PC-9 (cell line): ENCODE data around the gene COX4I2.

Experiments used
- CTCF ChIP-seq: fragments of 200-600 bp; sonication (generic); conservative IDR thresholded peaks from 2 replicates; pipeline ENCODE4 v1.6.1; 2017; ENCODE audit warnings: mixed run types, antibody characterized with exemption, mild to moderate bottlenecking, moderate library complexity
- EZH2 ChIP-seq: fragments of 200-600 bp; sonication (generic); IDR thresholded peaks from 2 replicates; pipeline ENCODE4 v1.8.0; 2017; ENCODE audit warnings: antibody characterized with exemption, low read depth

GRCh38 chr20:31594002-31594557 is 43.6 kb upstream of the COX4I2 start:
- TF ChIP-seq CTCF (no peak), EZH2 (no peak)
